ENCODE measurements around the gene SAV1. TPM values are rescaled to one million over a fixed set of nuclear protein-coding genes. Genes with fewer than 3 reads are reported as not detected.

The SAV1 gene
- total and polyA plus RNA-seq, 2 of the 8 experiments (the other 6 are each of a cell fraction or from before 2014, with no cell fraction given) = 15.9 to 78.3 TPM

DNA sequence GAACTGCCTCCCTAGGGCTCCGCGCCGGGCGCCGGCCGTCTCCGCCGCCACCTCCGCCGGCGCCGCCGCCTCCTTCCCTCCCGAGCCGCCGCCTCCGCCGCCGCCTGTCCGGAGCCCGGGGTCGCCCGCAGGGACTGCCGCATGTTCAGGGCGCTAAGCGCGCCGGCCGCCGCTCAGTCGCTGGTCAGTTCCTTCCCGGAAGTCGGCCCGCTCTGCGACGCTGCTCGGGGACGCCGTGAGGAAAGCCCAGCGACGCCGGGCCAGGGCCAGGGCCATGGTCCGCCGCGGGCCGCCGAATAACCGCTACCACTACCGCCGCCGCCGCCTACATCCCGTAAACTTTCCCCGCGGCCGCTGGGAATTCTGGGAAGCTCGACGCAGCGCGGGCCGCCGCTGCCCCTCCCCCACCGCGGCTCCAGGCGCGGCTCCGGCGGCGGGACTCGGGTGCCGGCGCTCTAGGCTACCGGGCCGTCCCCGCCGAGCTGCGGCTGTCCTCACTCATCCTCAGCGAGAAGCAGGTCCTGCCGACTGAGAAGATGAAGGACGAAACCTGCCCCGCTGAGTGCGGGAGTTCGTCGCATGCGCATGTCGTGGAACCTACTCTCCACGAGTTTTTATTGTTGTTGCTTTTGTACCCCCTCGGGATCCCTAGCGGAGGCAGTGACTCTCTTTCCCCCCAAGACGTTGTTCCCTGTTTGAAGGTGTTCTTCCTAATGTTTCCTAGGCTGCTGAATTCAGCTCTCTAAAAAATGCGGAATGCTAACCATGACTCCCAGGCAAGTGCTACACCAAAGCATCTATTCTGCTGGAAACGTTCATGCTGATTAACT is at the start of gene SAV1 (continued):
- no peak for TF ChIP-seq NANOG (IDR thresholded peaks at IDR 0.05; ENCODE audit: insufficient read depth, low read depth, low read length, poor library complexity, severe bottlenecking)
- peak; percentile 86 for TF ChIP-seq TBP (IDR thresholded peaks at IDR 0.05; ENCODE audit: low read depth, low read length)
- no peak for TF ChIP-seq ZNF274 (IDR thresholded peaks at IDR 0.05; ENCODE audit: borderline replicate concordance, extremely low read depth, low read length)
- TF ChIP-seq, protein P1, sequence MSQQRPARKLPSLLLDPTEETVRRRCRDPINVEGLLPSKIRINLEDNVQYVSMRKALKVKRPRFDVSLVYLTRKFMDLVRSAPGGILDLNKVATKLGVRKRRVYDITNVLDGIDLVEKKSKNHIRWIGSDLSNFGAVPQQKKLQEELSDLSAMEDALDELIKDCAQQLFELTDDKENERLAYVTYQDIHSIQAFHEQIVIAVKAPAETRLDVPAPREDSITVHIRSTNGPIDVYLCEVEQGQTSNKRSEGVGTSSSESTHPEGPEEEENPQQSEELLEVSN (IDR thresholded peaks at IDR 0.05) = peak; percentile 56
- TF ChIP-seq CBX8 (IDR thresholded peaks at IDR 0.05; ENCODE audit: borderline replicate concordance, low read depth, low read length) = no peak
- TF ChIP-seq, protein P2, sequence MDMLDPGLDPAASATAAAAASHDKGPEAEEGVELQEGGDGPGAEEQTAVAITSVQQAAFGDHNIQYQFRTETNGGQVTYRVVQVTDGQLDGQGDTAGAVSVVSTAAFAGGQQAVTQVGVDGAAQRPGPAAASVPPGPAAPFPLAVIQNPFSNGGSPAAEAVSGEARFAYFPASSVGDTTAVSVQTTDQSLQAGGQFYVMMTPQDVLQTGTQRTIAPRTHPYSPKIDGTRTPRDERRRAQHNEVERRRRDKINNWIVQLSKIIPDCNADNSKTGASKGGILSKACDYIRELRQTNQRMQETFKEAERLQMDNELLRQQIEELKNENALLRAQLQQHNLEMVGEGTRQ (IDR thresholded peaks at IDR 0.05; ENCODE audit: low read length) = no peak
- TF ChIP-seq RNF2 (IDR thresholded peaks at IDR 0.05; ENCODE audit: borderline replicate concordance, low read depth, low read length, missing control alignments, poor library complexity, severe bottlenecking) = no peak
- TF ChIP-seq GTF2F1 (IDR thresholded peaks at IDR 0.05; ENCODE audit: borderline replicate concordance, low read depth, low read length) = no peak
- no peak for TF ChIP-seq NRF1 (IDR thresholded peaks at IDR 0.05; ENCODE audit: low read depth, low read length)
- TF ChIP-seq SP4 (IDR thresholded peaks at IDR 0.05; ENCODE audit: low read length) = no peak
- no peak for TF ChIP-seq HDAC6 (IDR thresholded peaks at IDR 0.05; ENCODE audit: low read depth, low read length)

Measured in H1 (cell line).